PC-3 (cell line): ENCODE measurements around the gene MIPOL1.

Source experiments
- EZH2 ChIP-seq: fragments of 300-600 bp; sonication (generic); IDR thresholded peaks from one replicate; pipeline ENCODE4 v1.6.1; 2017; ENCODE audit warnings: antibody characterized with exemption, mild to moderate bottlenecking, low read length; ENCODE audit not compliant: unreplicated experiment
- EZH2phosphoT487 ChIP-seq: fragments of 300-600 bp; sonication (generic); IDR thresholded peaks from 2 replicates; pipeline ENCODE4 v1.6.1; 2018; ENCODE audit warnings: mild to moderate bottlenecking, antibody characterized with exemption, low read length, borderline replicate concordance
- TF ChIP-seq, protein P1 (sequence below): fragments of 300-600 bp; sonication (generic); conservative IDR thresholded peaks from 2 replicates; pipeline ENCODE4 v1.5.1; 2017; ENCODE audit warnings: antibody characterized with exemption, low read depth, mild to moderate bottlenecking, low read length

DNA sequence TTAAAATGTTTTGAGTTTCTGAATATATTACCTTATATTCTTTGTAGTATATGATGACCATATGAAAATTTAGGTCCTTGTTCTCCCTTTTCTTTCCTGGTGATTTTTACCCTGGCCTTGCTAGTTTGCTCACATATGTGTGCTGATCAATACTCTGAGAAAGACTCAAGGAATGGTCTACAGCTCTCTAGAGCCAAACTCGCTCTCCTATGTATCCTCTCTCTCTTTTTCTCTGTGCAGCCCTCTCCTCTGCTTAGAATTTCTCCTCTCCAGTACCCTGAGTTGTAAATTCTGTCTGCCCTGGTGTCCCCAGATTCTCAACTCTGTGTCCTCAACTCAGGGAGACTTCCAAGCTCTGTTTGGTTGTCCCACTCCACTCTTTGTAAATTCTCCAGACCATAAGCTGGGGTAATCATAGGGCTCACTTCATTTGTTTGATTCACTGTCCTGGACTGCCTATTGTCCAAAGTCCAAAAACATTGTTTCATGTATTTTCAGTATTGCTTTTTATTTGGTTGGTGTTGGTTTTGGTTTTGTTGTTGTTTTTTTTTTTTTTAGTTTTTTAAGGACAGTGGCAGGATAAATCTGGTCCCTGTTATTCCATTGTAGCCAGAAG is 356.3 kb downstream of the MIPOL1 start:
- TF ChIP-seq EZH2: no peak
- TF ChIP-seq, protein P1, sequence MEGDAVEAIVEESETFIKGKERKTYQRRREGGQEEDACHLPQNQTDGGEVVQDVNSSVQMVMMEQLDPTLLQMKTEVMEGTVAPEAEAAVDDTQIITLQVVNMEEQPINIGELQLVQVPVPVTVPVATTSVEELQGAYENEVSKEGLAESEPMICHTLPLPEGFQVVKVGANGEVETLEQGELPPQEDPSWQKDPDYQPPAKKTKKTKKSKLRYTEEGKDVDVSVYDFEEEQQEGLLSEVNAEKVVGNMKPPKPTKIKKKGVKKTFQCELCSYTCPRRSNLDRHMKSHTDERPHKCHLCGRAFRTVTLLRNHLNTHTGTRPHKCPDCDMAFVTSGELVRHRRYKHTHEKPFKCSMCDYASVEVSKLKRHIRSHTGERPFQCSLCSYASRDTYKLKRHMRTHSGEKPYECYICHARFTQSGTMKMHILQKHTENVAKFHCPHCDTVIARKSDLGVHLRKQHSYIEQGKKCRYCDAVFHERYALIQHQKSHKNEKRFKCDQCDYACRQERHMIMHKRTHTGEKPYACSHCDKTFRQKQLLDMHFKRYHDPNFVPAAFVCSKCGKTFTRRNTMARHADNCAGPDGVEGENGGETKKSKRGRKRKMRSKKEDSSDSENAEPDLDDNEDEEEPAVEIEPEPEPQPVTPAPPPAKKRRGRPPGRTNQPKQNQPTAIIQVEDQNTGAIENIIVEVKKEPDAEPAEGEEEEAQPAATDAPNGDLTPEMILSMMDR: no peak
- TF ChIP-seq EZH2phosphoT487: no peak
